GM21447 (cell line): ENCODE results near the gene SLC7A6.

Source experiments
- ATAC-seq: cut with Tn5 transposase; IDR thresholded peaks from one replicate; pipeline ENCODE4 v1.9.1; 2021; ENCODE audit not compliant: unreplicated experiment

SLC7A6 gene

DNA sequence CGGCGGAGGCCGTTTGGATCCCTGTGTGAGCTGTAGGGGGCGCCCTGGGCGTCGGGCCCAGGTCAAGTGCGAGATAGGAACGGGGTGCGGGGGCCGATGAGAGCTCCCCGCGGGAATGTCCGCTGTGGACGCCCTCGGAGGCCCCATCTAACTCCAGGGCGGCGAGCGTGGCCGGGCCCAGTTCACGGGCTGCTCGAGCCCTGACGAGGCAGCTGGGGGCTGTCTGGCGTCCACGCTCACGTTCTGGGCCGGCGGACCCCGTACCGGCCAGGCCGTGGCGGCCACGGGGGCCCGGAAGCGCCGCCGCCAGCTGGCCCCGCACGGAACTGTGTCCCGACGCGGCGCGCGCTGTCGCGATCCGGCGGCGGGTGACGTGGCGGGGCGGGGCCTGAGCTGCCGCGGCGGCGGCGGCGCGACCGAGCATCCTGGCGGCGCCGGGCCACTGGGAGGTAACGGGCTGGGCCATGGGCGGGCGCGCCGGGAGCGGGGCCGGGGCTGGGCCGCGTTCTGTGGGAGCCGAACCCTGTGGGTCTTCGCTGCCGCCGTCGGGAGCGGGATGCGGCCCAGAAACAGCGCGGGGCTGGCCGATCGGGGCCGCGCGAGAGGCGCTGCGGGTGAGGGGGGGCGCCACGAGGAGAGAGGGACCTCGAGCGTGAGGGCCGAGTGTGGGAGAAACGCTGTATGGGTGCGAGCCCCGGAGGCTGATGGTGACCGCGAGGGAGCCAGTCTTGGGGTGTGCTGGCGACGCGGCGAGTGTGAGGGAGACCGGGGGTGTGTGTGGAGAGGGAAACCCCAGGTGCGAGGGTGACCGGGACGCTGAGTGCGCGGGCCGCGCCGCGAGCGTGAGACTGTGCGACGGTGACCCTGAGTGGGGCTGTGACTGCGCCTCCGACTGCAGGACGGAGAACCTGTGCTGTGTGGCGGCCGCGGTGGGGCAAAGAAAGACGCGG is at the start of gene SLC7A6:
Gene SLC7A6, plus strand, starts transcription at position 399 of the 950 bp plus-strand sequence. CDS start 10,201 bp downstream, outside the sequence.
- ATAC-seq: peak; percentile 50

- ATAC-seq: no peak
These were observed 49.6 kb upstream of the SLC7A6 start for GRCh38 chr16:68214726-68215125.

DNA sequence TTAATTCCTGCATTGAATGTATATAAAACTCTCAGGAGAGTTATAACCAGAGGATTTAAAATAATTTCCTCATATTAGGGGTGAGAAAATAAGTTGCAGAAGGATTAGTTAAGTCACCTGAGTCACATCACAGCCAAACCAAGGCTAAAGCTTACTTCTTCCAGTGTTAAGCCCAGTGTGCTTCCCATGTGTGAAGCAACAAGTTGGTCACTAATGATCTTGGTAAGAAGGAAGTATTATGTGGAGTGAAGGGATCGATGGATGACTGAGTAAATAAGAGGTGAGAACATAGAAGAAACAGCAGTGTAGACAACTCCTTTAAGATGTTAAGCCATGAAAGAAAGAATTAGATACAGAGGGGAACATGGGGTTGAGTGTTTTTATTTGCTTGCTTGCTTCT is 49.0 kb upstream of the SLC7A6 start:
- ATAC-seq: no peak

- ATAC-seq: no peak
These were observed 48.1 kb upstream of the SLC7A6 start for GRCh38 chr16:68216240-68216639.

DNA sequence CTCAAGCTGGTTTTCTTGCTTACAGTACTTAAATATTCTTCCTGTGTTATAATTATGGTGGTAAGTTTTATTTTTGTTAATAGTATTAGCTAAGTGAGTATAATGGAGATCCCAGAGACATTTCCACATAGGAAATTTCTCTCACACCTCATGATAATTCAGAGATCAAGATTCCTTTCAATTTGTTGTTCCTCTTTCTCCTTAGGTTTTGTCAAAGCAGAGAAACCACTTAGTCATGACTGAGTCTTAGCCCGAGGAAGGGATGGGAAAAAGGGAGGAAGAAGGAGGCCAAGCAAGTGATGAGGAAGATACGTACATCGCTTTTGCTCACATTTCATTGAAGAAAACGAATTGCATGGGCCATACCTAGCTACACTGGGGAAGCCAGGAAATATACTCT is 46.8 kb upstream of the SLC7A6 start:
- ATAC-seq: no peak

DNA sequence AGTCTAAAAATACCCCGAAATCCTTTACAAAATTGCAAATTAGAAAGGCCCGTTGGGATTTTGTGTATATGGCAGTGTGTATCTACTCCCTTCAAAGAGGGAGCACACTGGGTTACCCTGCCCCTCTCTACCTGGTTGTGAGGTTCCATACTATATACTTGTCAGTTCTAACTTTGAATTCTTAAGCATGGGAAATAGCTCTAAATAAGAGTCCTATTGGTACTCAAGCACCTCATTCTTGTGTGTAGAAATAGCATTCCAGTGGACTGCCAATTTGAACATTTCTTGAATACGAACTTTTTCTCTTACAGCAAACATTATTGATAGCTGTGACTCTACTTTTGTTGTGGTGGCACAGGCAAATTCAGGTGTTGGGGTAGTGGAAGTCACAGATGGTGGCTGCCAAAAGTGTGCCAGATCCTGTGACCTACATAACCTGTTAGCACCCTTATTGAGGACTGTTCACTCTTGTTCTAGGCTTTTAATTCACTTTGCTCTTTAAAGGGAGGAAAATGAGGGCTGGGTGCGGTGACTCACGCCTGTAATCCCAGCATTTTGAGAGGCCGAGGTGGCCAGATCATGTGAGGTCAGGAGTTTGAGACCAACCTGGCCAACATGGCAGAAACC is 44.5 kb upstream of the SLC7A6 start:
- ATAC-seq: no peak

DNA sequence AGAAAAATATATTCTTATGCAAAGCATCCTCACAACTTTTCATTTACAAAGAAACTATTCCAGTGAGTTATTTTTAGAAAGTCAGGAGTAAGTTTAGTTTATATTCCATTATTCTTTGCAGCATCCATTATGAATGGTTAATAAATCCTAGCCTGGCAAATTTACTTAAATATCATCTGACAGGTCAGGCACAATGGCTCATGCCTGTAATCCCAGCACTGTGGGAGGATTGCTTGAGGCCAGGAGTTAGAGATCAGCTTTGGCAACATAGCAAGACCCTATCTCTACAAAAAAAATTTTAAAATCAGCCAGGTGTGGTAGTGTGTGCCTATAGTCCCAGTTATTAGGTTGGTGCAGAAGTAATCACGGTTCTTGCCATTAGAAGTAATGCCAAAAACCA is 41.3 kb upstream of the SLC7A6 start:
- ATAC-seq: no peak

DNA sequence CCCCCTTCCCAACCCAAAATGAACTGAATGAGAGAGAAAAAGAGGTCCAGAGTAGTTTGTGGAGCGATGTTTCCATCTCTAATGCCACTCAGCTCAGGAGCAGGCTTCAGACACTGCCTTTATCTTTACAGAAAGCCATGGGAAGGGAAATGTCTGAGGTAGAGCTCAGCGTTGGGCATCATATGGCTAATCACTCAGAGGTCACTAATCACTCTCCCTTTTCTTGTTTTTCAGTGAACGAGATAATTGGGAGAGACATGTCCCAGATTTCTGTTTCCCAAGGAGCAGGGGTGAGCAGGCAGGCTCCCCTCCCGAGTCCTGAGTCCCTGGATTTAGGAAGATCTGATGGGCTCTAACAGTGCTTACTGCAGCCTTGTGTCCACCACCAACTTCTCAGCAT is 38.2 kb upstream of the SLC7A6 start:
- no peak for ATAC-seq

DNA sequence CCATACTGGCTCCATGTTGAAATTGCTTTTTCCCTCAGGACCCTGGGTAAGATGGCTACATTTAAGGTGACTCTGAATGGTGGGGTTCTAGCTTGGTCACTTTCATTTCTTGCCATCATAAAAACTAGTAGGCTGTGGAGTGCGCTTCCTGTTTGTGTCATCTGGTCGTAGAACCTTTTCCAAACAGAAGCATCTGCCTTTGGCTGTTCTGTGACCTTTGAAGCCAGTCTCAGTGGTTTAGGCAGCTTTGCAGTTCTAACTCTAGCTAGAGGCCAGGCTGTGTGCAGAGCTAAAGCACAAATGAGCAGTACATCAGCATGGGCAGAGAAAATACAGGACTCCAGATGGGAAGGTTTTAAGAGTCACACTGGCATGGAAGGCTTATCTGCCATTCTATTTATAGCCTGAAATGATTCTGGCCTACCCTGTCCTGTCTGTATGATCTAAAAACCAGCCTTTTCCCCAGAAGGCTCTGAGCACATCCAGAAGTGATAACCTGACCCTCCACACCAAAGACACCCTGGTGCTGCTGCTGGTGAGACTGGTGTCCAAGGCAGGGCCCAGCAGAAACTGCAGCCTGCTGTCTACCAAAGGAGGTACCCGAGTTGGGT is 37.0 kb upstream of the SLC7A6 start:
- ATAC-seq: peak; percentile 41

- ATAC-seq: no peak
These were observed 36.3 kb upstream of the SLC7A6 start for GRCh38 chr16:68227850-68228553.

DNA sequence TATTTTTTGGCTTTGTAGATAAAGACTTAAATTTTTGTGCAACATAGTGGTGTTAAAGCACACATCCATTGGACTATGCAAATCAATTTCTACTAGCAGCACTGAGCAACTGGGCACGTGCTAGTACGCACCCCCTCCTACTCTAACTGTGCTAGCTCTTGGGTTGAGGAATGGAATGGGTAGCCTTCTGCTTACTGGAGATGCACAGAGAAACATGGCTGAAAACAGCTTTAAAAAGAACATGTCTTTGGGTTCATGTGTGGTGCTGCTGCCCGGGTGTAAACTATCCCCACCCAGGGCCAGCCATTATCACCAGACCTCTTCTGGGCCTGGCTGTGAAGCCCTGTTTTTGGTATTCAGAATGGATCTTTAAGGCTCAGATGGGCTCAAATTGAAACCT is 35.7 kb upstream of the SLC7A6 start:
- no peak for ATAC-seq

DNA sequence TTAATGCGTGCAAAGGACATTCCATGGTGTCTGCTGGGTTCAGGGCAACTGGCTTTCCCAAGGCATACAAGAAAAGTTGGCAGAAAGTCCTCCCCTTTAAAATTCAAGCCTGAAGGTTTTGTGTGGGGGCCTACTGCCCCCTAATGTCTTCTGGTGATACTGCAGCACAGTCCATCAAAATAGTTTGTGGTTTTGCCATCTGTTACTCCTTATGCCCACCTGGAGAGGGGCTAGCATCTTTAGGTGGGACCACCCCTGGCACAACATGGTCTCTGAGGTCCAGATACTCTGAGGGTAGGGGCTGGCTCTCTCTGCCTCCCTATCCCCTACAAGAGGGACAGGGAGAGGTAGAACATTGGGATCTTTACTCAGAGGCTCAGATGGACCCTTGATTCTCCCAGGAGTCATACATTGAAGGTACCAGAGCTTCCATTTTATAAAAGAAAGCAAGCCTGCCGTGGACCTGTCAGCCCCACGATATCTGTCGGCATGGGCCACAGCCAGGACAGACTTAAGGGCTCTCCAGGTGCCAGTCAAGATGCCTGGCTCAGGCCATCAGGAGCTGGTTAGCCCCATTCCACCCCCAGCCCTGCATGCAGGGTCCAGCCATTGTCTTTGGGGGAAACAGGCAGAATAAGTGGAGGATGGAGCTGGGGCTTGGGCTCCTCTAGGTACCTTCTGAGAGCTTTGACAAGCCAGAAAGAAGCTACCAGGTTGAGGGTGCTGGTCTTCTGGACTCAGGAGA is 34.7 kb upstream of the SLC7A6 start:
- ATAC-seq: no peak

- ATAC-seq: no peak
These were observed 34.2 kb upstream of the SLC7A6 start for GRCh38 chr16:68230176-68230571.

GRCh38 chr16:68230956-68231355 is 33.4 kb upstream of the SLC7A6 start:
- ATAC-seq: no peak

- ATAC-seq: no peak
These were observed 32.8 kb upstream of the SLC7A6 start for GRCh38 chr16:68231384-68232136.

DNA sequence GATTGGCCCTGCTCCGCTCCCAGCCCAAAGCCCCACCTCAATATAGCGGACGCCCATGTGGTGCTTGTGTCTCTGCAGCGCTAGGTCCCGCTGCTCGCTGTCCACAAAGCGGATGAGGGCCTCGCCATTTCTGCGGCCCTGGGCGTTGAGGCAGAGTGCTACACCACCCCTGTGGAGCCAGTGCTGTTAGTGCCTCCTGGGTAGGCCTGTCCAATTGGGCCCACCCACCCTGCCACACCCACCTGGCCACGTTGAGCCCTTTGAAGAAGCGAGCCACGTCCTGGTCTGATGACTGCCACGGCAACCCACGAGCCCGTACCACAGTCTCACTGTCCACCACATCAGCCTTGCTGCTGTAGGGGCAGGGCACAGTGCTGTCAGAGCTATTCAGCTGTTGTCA is 32.0 kb upstream of the SLC7A6 start:
- ATAC-seq: no peak

DNA sequence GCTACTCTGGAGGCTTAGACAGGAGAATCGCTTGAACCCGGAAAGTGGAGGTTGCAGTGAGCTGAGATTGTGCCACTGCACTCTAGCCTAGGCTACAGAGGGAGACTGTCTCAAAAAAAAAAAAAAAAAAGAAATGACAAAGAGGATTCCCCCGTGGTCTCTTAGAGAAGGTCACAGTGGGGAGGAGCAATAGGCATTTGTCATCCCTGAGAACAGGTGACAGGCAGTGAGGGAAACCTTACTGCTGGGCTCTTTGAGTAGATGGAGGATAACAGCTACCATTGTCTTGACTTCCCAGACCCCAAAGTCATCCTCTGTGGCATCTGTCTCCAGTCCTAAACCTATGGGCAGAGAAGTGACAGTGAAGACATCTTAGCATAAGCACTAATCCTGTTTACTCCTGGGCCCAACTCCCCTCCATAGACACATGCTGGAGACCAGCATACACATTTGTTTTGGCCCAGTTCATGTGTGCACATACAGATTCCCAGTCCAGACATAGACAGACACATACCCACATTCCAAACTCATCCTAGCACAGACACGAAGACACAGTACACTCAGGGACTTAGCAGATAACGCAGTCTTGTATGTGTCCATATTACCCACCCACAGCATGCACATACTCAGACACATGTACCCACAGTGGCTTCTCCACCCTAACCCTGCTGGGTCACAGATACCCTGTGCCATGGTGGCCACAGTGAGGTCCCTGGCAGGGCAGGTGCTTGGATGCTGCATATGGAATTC is 31.1 kb upstream of the SLC7A6 start:
- no peak for ATAC-seq

DNA sequence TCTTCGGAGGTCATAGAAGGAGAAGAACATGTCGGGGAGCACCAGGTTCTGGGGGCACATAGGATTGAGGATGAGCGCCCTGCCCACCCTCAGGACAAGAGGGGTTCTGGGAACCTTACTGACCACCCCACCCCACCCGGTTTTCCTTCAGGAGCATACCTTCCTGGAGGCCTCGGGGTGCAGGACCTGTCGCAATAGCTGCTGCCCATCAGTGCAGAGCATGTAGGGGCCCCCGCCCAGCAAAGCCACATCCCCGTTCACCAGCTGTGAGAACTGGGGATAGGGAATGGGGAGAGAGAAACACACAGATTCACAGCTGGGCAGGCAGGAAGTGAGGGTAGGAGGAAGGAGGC is 30.5 kb upstream of the SLC7A6 start:
- ATAC-seq: no peak
